ENCODE results near the gene AQP10.
"Not testable (repeated sequence)": the region's sequence is repeated elsewhere in the genome, so short reads cannot be mapped to it uniquely, and the experiment has no call there.

The AQP10 gene

GRCh38 chr1:154324241-154324640 is 3.3 kb downstream of the AQP10 start:
- no peak for DNase-seq (ENCODE audit: low read depth)

- peak; percentile 60 for DNase-seq (ENCODE audit: low read depth)
Observed at GRCh38 chr1:154324669-154325582, 4.0 kb downstream of the AQP10 start, which contains the start of gene ATP8B2. Gene ATP8B2, plus strand, starts transcription at chr1:154325525. Its CDS starts 2,617 bp downstream, at chr1:154328142.

GRCh38 chr1:154325583-154326545 is 5.0 kb downstream of the AQP10 start:
- DNase-seq (ENCODE audit: low read depth) = peak; percentile 86

GRCh38 chr1:154326546-154327465 is 5.9 kb downstream of the AQP10 start:
- DNase-seq (ENCODE audit: low read depth) = peak; percentile 16

- no peak for DNase-seq (ENCODE audit: low read depth)
Observed at GRCh38 chr1:154327466-154328317, 6.8 kb downstream of the AQP10 start.

- peak; percentile 76 for DNase-seq (ENCODE audit: low read depth)
Observed at GRCh38 chr1:154328318-154329151, 7.6 kb downstream of the AQP10 start.

GRCh38 chr1:154329152-154329521 is 8.2 kb downstream of the AQP10 start:
- peak; percentile 26 for DNase-seq (ENCODE audit: low read depth)

- DNase-seq (ENCODE audit: low read depth) = no peak
Observed at GRCh38 chr1:154329551-154330131, 8.7 kb downstream of the AQP10 start.

- DNase-seq (ENCODE audit: low read depth) = no peak
Observed at GRCh38 chr1:154330669-154331068, 9.8 kb downstream of the AQP10 start.

GRCh38 chr1:154334079-154335024 is 13.5 kb downstream of the AQP10 start:
- DNase-seq (ENCODE audit: low read depth) = peak; percentile 39

- DNase-seq (ENCODE audit: low read depth) = peak; percentile 78
Observed at GRCh38 chr1:154335025-154335714, 14.3 kb downstream of the AQP10 start.

- DNase-seq (ENCODE audit: low read depth) = no peak
Observed at GRCh38 chr1:154337253-154337894, 16.5 kb downstream of the AQP10 start.

- no peak for DNase-seq (ENCODE audit: low read depth)
Observed at GRCh38 chr1:154338875-154339274, 18.0 kb downstream of the AQP10 start.

GRCh38 chr1:154341366-154341765 is 20.5 kb downstream of the AQP10 start:
- not testable (repeated sequence) for DNase-seq (ENCODE audit: low read depth)

- DNase-seq (ENCODE audit: low read depth) = no peak
Observed at GRCh38 chr1:154342132-154342531, 21.2 kb downstream of the AQP10 start.

- DNase-seq (ENCODE audit: low read depth) = no peak
Observed at GRCh38 chr1:154342836-154343472, 22.1 kb downstream of the AQP10 start.

Data from iris pigment epithelial cell (primary cell).